Right lobe of liver (tissue), 6 donors: Measurements from ENCODE around the gene FRMD4A. TPM values are rescaled to one million over a fixed set of nuclear protein-coding genes. Genes with fewer than 3 reads are reported as not detected.
"Not testable (repeated sequence)": the region's sequence is repeated elsewhere in the genome, so short reads cannot be mapped to it uniquely, and the experiment has no call there.

Source experiments
- ATAC-seq, 4 donors: fragments of 200-7000 bp; cut with Tn5 transposase; one replicate each; pipeline ENCODE4 v1.9.1; 2020; ENCODE audit warnings: mild to moderate bottlenecking in 4 of 4, moderate library complexity in 4 of 4
- DNase-seq, 3 donors: peaks; one replicate each; pipeline ENCODE4 v3.0.0-alpha.2; 2020
- H3K27ac ChIP-seq, 3 donors: fragments of 200-600 bp; one replicate each; pipeline ENCODE4 v1.8.0; 2022
- H3K27me3 ChIP-seq, 2 donors: fragments of 200-600 bp; one replicate each; pipeline ENCODE4 v1.8.0; 2022
- H3K36me3 ChIP-seq, 4 donors: fragments of 200-600 bp; sonication (generic) in 1 of 4; one replicate each; pipeline versions ENCODE4 v1.5.1 to v1.8.0; 2017 to 2022; ENCODE audit warnings: control low read depth in 1 of 4
- H3K4me1 ChIP-seq, 4 donors: fragments of 200-600 bp; sonication (generic) in 1 of 4; one replicate each; pipeline versions ENCODE4 v1.5.1 to v1.8.0; 2017 to 2022; ENCODE audit warnings: control low read depth in 1 of 4
- H3K4me3 ChIP-seq, 3 donors: fragments of 200-600 bp; one replicate each; pipeline ENCODE4 v1.8.0; 2022
- H3K9me3 ChIP-seq, 4 donors: fragments of 200-600 bp; sonication (generic) in 1 of 4; one replicate each; pipeline versions ENCODE4 v1.5.1 to v1.8.0; 2017 to 2022; ENCODE audit warnings: control low read depth in 1 of 4
- CTCF ChIP-seq, 4 donors: fragments of 200-600 bp in 3 of 4; fragments of 450-650 bp in 1 of 4; IDR thresholded peaks; one replicate each; pipeline versions ENCODE4 v1.5.1 to v1.8.0; 2016 to 2022; ENCODE audit warnings: antibody characterized with exemption in 4 of 4, mild to moderate bottlenecking in 2 of 4
- POLR2A ChIP-seq: fragments of 450-650 bp; IDR thresholded peaks from one replicate; pipeline ENCODE4 v1.6.1; 2017; ENCODE audit warnings: antibody characterized with exemption, mild to moderate bottlenecking
- WGBS: methylation state at CpG from one replicate; pipeline ENCODE4 v1.1.6; 2018; ENCODE audit warnings: low coverage, low lambda C conversion rate; ENCODE audit not compliant: insufficient coverage; ENCODE audit errors: missing lambda C conversion rate; 5-methylcytosine and 5-hydroxymethylcytosine counted together
- intact Hi-C, 2 donors: fragments of 100-400 bp; cut with DNase I; formaldehyde crosslinking; loops; one replicate each; pipeline versions ENCODE4 v1.11.2 to v1.14.1; 2022
- total RNA-seq, 6 experiments: library from RNA; depleted of rRNA in 2 of 6; stranded (reverse); fragments of >200 nt in 2 of 6; fragmentation: NEBNext Ultra II Directional in 3 of 6; extraction: Animal tissue kit (Norgen Biotek cat#: 25700) in 3 of 6; gene quantifications; one replicate each; pipeline versions ENCODE4 v1.1.0 to v1.2.4, GENCODE V29; 2016 to 2023
- donor health status: DM: no; HTN: yes; CAD: no.
- donor health status: DM: no; HTN: no; CAD: no.
- donor health status: DM: no; HTN: no; CAD: no.
- donor health status: DM: no; HTN: yes; CAD: no.
- donor health status: DM: no; HTN: yes; CAD: no.

FRMD4A gene
- total RNA-seq, 6 experiments from 2014 or later = 8.4 to 22.8 (median 13.3) TPM

- no peaks in the 10 kb centered on the region for H3K4me1 ChIP-seq
- H3K27me3 ChIP-seq = no peaks in the 10 kb centered on the region
- ATAC-seq (no peak), DNase-seq (no peak)
- no peak for TF ChIP-seq POLR2A
- TF ChIP-seq CTCF (IDR thresholded peaks at IDR 0.05) = no peak
- intact Hi-C loops = no loop called here
- H3K36me3 ChIP-seq = no peaks in the 10 kb centered on the region
- no peak overlapping the region for H3K27ac ChIP-seq
- WGBS = 47% methylated on average over 5 of the region's 5 CpGs
- H3K9me3 ChIP-seq = no peaks in the 10 kb centered on the region
- H3K4me3 ChIP-seq = no peak overlapping the region
Measured at GRCh38 chr10:13829790-13830189, 500.9 kb downstream of the FRMD4A start.

GRCh38 chr10:13828284-13828683 lies 502.4 kb downstream of the FRMD4A start:
- H3K4me1 ChIP-seq, H3K36me3 ChIP-seq, H3K4me3 ChIP-seq, H3K27ac ChIP-seq, DNase-seq, H3K27me3 ChIP-seq, H3K9me3 ChIP-seq, ATAC-seq, intact Hi-C loops: not testable (repeated sequence)
- WGBS = 65% methylated on average over 6 of the region's 6 CpGs

- Histone ChIP-seq H3K4me1 (no peaks in the 10 kb centered on the region), H3K27me3 (no peaks in the 10 kb centered on the region), H3K9me3 (no peaks in the 10 kb centered on the region), H3K27ac (no peak overlapping the region), H3K36me3 (no peaks in the 10 kb centered on the region), H3K4me3 (no peak overlapping the region)
- DNase-seq = no peak
- no peak for ATAC-seq
- WGBS = 61% methylated on average over 15 of the region's 18 CpGs
- intact Hi-C loops = no loop called here
- no peak for TF ChIP-seq CTCF (IDR thresholded peaks at IDR 0.05)
- no peak for TF ChIP-seq POLR2A
Measured at GRCh38 chr10:13827076-13827797, 503.5 kb downstream of the FRMD4A start.

GRCh38 chr10:13823709-13824405 lies 506.9 kb downstream of the FRMD4A start:
- no peak overlapping the region for H3K27ac ChIP-seq
- no peaks in the 10 kb centered on the region for H3K4me1 ChIP-seq
- DNase-seq = no peak
- no peak for ATAC-seq
- 72% methylated on average over 8 of the region's 9 CpGs for WGBS
- no peaks in the 10 kb centered on the region for H3K36me3 ChIP-seq
- no peaks in the 10 kb centered on the region for H3K9me3 ChIP-seq
- no peak overlapping the region for H3K4me3 ChIP-seq
- H3K27me3 ChIP-seq = no peaks in the 10 kb centered on the region
- TF ChIP-seq CTCF (IDR thresholded peaks at IDR 0.05) (no peak), POLR2A (no peak)
- intact Hi-C loops = no loop called here

- no peak overlapping the region for H3K4me3 ChIP-seq
- TF ChIP-seq CTCF (IDR thresholded peaks at IDR 0.05) (no peak), POLR2A (no peak)
- no peaks in the 10 kb centered on the region for H3K27me3 ChIP-seq
- H3K36me3 ChIP-seq = no peaks in the 10 kb centered on the region
- no peak for DNase-seq
- no peak overlapping the region for H3K27ac ChIP-seq
- H3K4me1 ChIP-seq = no peaks in the 10 kb centered on the region
- no peak for ATAC-seq
- 33% methylated on average over 4 of the region's 8 CpGs for whole genome bisulfite sequencing
- no peaks in the 10 kb centered on the region for H3K9me3 ChIP-seq
- intact Hi-C loops = no loop called here
Measured at GRCh38 chr10:13823096-13823708, 507.5 kb downstream of the FRMD4A start.
